Neural cell (in vitro differentiated cells): Measurements from ENCODE around the gene GUCY1A2. TPM values are rescaled to one million over a fixed set of nuclear protein-coding genes. Genes with fewer than 3 reads are reported as not detected.

Experiments used
- H2AFZ ChIP-seq: fragments of 200-600, 300-800 bp; sonication (generic), shearing (Covaris generic); 2 replicates; pipeline ENCODE4 v1.6.0; 2014; ENCODE audit warnings: low read depth, mild to moderate bottlenecking, antibody characterized with exemption, low read length, moderate library complexity
- H3F3A ChIP-seq: fragments of 200-600 bp; shearing (Covaris generic); 2 replicates; pipeline ENCODE4 v1.6.1; 2016; ENCODE audit warnings: mild to moderate bottlenecking, moderate library complexity, mixed read lengths, antibody characterized with exemption, low read length; ENCODE audit not compliant: insufficient read depth, poor library complexity, severe bottlenecking
- H3K27ac ChIP-seq: fragments of 200-600, 300-800 bp; sonication (generic), shearing (Covaris generic); 2 replicates; pipeline ENCODE4 v1.5.1; 2014; ENCODE audit warnings: mild to moderate bottlenecking, low read length, moderate library complexity
- H3K27me3 ChIP-seq: fragments of 300-800, 200-600 bp; sonication (generic), shearing (Covaris generic); 2 replicates; pipeline ENCODE4 v1.6.0; 2014; ENCODE audit warnings: mild to moderate bottlenecking, low read depth, low read length, moderate library complexity; ENCODE audit not compliant: insufficient read depth
- H3K36me3 ChIP-seq: fragments of 300-800, 200-600 bp; sonication (generic), shearing (Covaris generic); 2 replicates; pipeline ENCODE4 v1.5.1; 2014; ENCODE audit warnings: mild to moderate bottlenecking, antibody characterized with exemption, low read length, moderate library complexity; ENCODE audit not compliant: insufficient read depth
- H3K4me2 ChIP-seq: fragments of 300-800, 200-600 bp; sonication (generic), shearing (Covaris generic); 2 replicates; pipeline ENCODE4 v1.6.0; 2014; ENCODE audit warnings: mild to moderate bottlenecking, low read length
- H3K4me3 ChIP-seq: fragments of 300-800, 200-600 bp; sonication (generic), shearing (Covaris generic); 2 replicates; pipeline ENCODE4 v1.5.1; 2014; ENCODE audit warnings: mild to moderate bottlenecking, low read length, moderate library complexity
- H3K79me2 ChIP-seq: fragments of 200-600 bp; shearing (Covaris generic); replicated peaks from 2 replicates; pipeline ENCODE4 v1.6.0; 2014; ENCODE audit warnings: mild to moderate bottlenecking, low read length, moderate library complexity; ENCODE audit not compliant: insufficient read depth
- H3K9ac ChIP-seq: fragments of 300-800, 200-600 bp; sonication (generic), shearing (Covaris generic); 2 replicates; pipeline ENCODE4 v1.6.1; 2016; ENCODE audit warnings: mild to moderate bottlenecking, low read length, mixed read lengths
- H3K9me2 ChIP-seq: fragments of 200-600 bp; shearing (Covaris generic); 2 replicates; pipeline ENCODE4 v1.6.1; 2016; ENCODE audit warnings: mild to moderate bottlenecking, low read length, mixed read lengths; ENCODE audit not compliant: insufficient read depth
- H3K9me3 ChIP-seq: fragments of 200-600, 300-800 bp; sonication (generic), shearing (Covaris generic); 2 replicates; pipeline ENCODE4 v1.6.1; 2016; ENCODE audit warnings: mild to moderate bottlenecking, mixed run types, low read length, moderate library complexity, mixed read lengths
- H4K20me1 ChIP-seq: fragments of 200-600 bp; shearing (Covaris generic); 2 replicates; pipeline ENCODE4 v1.6.1; 2016; ENCODE audit warnings: mild to moderate bottlenecking, mixed run types; ENCODE audit not compliant: insufficient read depth
- CTCF ChIP-seq: fragments of 450-650 bp; IDR thresholded peaks from 2 replicates; pipeline ENCODE4 v1.5.1; 2014; ENCODE audit warnings: antibody characterized with exemption, mild to moderate bottlenecking, moderate library complexity; ENCODE audit not compliant: poor library complexity, severe bottlenecking
- EP300 ChIP-seq: fragments of 450-650 bp; conservative IDR thresholded peaks from 2 replicates; pipeline ENCODE4 v1.6.1; 2014; ENCODE audit warnings: antibody characterized with exemption, mild to moderate bottlenecking, moderate library complexity; ENCODE audit not compliant: poor library complexity, severe bottlenecking
- EZH2 ChIP-seq: fragments of 200-600, 300-800 bp; shearing (Covaris generic), sonication (generic); IDR thresholded peaks from 2 replicates; pipeline ENCODE4 v1.6.1; 2014; ENCODE audit warnings: antibody characterized with exemption, low read length, borderline replicate concordance, mild to moderate bottlenecking; ENCODE audit not compliant: insufficient read depth, poor library complexity, severe bottlenecking
- MXI1 ChIP-seq: fragments of 450-650 bp; conservative IDR thresholded peaks from 2 replicates; pipeline ENCODE4 v1.6.1; 2014; ENCODE audit warnings: antibody characterized with exemption, mild to moderate bottlenecking; ENCODE audit not compliant: poor library complexity, severe bottlenecking
- POLR2AphosphoS5 ChIP-seq: IDR thresholded peaks from 2 replicates; pipeline ENCODE4 v1.6.1; 2012
- RAD21 ChIP-seq: fragments of 450-650 bp; conservative IDR thresholded peaks from 2 replicates; pipeline ENCODE4 v1.6.1; 2014; ENCODE audit warnings: antibody characterized with exemption, mild to moderate bottlenecking, moderate library complexity
- REST ChIP-seq: IDR thresholded peaks from 2 replicates; pipeline ENCODE4 v1.6.1; 2012; ENCODE audit warnings: borderline replicate concordance
- SMC3 ChIP-seq: fragments of 450-650 bp; conservative IDR thresholded peaks from 2 replicates; pipeline ENCODE4 v1.6.1; 2014; ENCODE audit warnings: antibody characterized with exemption, mild to moderate bottlenecking, moderate library complexity; ENCODE audit not compliant: poor library complexity
- TAF1 ChIP-seq: IDR thresholded peaks from 2 replicates; pipeline ENCODE4 v1.6.1; 2012; ENCODE audit warnings: low read depth
- polyA plus RNA-seq: library from polyadenylated mRNA; depleted of rRNA; stranded (reverse); fragments of >200 nt; gene quantifications from 2 replicates; pipeline ENCODE4 v1.2.3, GENCODE V29; 2014

Gene GUCY1A2
- polyA plus RNA-seq, 1 donor from 2014 or later: 5.1 TPM

- Histone ChIP-seq H4K20me1 (no peaks in the 10 kb centered on the region), H3K9ac (no peak overlapping the region), H3K36me3 (no peaks in the 10 kb centered on the region), H3K9me3 (no peaks in the 10 kb centered on the region), H3K27ac (no peak overlapping the region), H3K4me3 (no peak overlapping the region), H2AFZ (no peak overlapping the region), H3K27me3 (no peaks in the 10 kb centered on the region), H3K9me2 (no peaks in the 10 kb centered on the region), H3K79me2 (no peaks in the 10 kb centered on the region), H3F3A (no peaks in the 10 kb centered on the region), H3K4me2 (no peak overlapping the region)
- TF ChIP-seq TAF1 (no peak), POLR2AphosphoS5 (no peak), MXI1 (no peak), EZH2 (no peak), CTCF (no peak), RAD21 (no peak), SMC3 (no peak), EP300 (no peak), REST (no peak)
Measured at GRCh38 chr11:106983991-106984390, 34.3 kb downstream of the GUCY1A2 start.

GRCh38 chr11:106983261-106983660 lies 35.0 kb downstream of the GUCY1A2 start:
- no peak overlapping the region for H3K4me2 ChIP-seq

More at GRCh38 chr11:106983261-106983660, 35.0 kb downstream of the GUCY1A2 start:
- H3K9ac ChIP-seq: no peak overlapping the region
- no peaks in the 10 kb centered on the region for H4K20me1 ChIP-seq
- H3K27ac ChIP-seq: no peak overlapping the region
- no peaks in the 10 kb centered on the region for H3K36me3 ChIP-seq
- no peaks in the 10 kb centered on the region for H3K27me3 ChIP-seq
- H3F3A ChIP-seq: no peaks in the 10 kb centered on the region
- no peaks in the 10 kb centered on the region for H3K9me3 ChIP-seq
- H3K79me2 ChIP-seq: no peaks in the 10 kb centered on the region
- H3K4me3 ChIP-seq: no peak overlapping the region
- no peak overlapping the region for H2AFZ ChIP-seq
- H3K9me2 ChIP-seq: no peaks in the 10 kb centered on the region
- no peak for TF ChIP-seq CTCF
- TF ChIP-seq EZH2: no peak
- no peak for TF ChIP-seq MXI1
- TF ChIP-seq TAF1: no peak
- TF ChIP-seq RAD21: no peak
- no peak for TF ChIP-seq POLR2AphosphoS5
- no peak for TF ChIP-seq REST
- TF ChIP-seq EP300: no peak
- TF ChIP-seq SMC3: no peak
